Heart right ventricle (tissue), 16 donors: Measurements from ENCODE around the gene LYL1. TPM values are rescaled to one million over a fixed set of nuclear protein-coding genes. Genes with fewer than 3 reads are reported as not detected.

Source experiments
- ATAC-seq, 8 donors: fragments of 200-7000 bp; cut with Tn5 transposase; one replicate each; pipeline ENCODE4 v1.9.1; 2020; ENCODE audit warnings: mild to moderate bottlenecking in 8 of 8, moderate library complexity in 8 of 8, moderate number of reproducible peaks in 1 of 8
- DNase-seq, 2 donors: peaks; one replicate each; pipeline ENCODE4 v3.0.0-alpha.2; 2020
- H3K27ac ChIP-seq, 10 donors: fragments of 200-600 bp; sonication (generic) in 2 of 10; one replicate each; pipeline versions ENCODE4 v1.5.0 to v1.8.0; 2020 to 2022; ENCODE audit warnings: mild to moderate bottlenecking in 3 of 10
- H3K27me3 ChIP-seq, 7 donors: fragments of 200-600 bp; one replicate each; pipeline ENCODE4 v1.8.0; 2021 to 2022; ENCODE audit warnings: mild to moderate bottlenecking in 2 of 7
- H3K36me3 ChIP-seq, 9 donors: fragments of 200-600 bp; sonication (generic) in 1 of 9; one replicate each; pipeline versions ENCODE4 v1.5.0 to v1.8.0; 2020 to 2022; ENCODE audit warnings: mild to moderate bottlenecking in 2 of 9
- H3K4me1 ChIP-seq, 9 donors: fragments of 200-600 bp; sonication (generic) in 1 of 9; one replicate each; pipeline versions ENCODE4 v1.5.0 to v1.8.0; 2020 to 2022; ENCODE audit warnings: mild to moderate bottlenecking in 4 of 9
- H3K4me3 ChIP-seq, 10 donors: fragments of 200-600 bp; sonication (generic) in 2 of 10; one replicate each; pipeline versions ENCODE4 v1.5.0 to v1.8.0; 2020 to 2022; ENCODE audit warnings: mild to moderate bottlenecking in 7 of 10, moderate library complexity in 2 of 10
- H3K9me3 ChIP-seq, 11 donors: fragments of 200-600 bp in 10 of 11; sonication (generic) in 2 of 11; one replicate each; pipeline versions ENCODE4 v1.5.0 to v1.8.0; 2013 to 2022; ENCODE audit warnings: mild to moderate bottlenecking in 2 of 11, control low read depth in 1 of 11, moderate library complexity in 1 of 11
- CTCF ChIP-seq, 9 donors: fragments of 200-600 bp; sonication (generic) in 2 of 9; IDR thresholded peaks; one replicate each; pipeline versions ENCODE4 v1.5.0 to v1.8.0; 2021 to 2022; ENCODE audit warnings: antibody characterized with exemption in 9 of 9, mild to moderate bottlenecking in 5 of 9, moderate library complexity in 1 of 9
- WGBS, 2 donors: extraction: QIAGEN DNeasy Blood & Tissue Kit; methylation state at CpG; one replicate each; pipeline ENCODE4 v1.1.7; 2013; ENCODE audit warnings: inconsistent platforms in 1 of 2; 5-methylcytosine and 5-hydroxymethylcytosine counted together
- intact Hi-C, 10 donors: fragments of 100-400 bp; cut with DNase I; formaldehyde crosslinking; loops; one replicate each; pipeline versions ENCODE4 v1.11.1 to v1.14.2; 2022
- polyA plus RNA-seq, 2 donors: library from polyadenylated mRNA; stranded (reverse); fragments of 200-250 nt; gene quantifications; one replicate each; pipeline ENCODE4 v1.2.3, GENCODE V29; 2013
- total RNA-seq, 10 donors: library from RNA; stranded (reverse); fragmentation: NEBNext Ultra II Directional in 3 of 10; extraction: Animal tissue kit (Norgen Biotek cat#: 25700) in 3 of 10; gene quantifications; one replicate each; pipeline versions ENCODE4 v1.2.1 to v1.2.4, GENCODE V29; 2021 to 2023
- donor health status: Arrhythmogenic right ventricular cardiomyopathy.
- donor health status: ischemic (EF 13 %, LVEDD 7.1; RV severe dilation, severe dysfunction).
- donor health status: healthy with polysubstance abuse.
- donor health status: DM: no; HTN: yes; CAD: no.
- donor health status: DM: no; HTN: no; CAD: no.
- donor health status: ischemic (EF 25% LVEDD 6.9; RV normal size, moderate dysfunction).
- donor health status: ischemic (EF 25% LVEDD 5.7; RV mildly dilated, moderate dysfunction).
- donor health status: healthy.
- donor health status: DM: yes; HTN: yes; CAD: no.
- donor health status: Ischemic cardiomyopathy.
- donor health status: ischemic (EF 35%, LVEDD 5.7; RV mildly dilated, moderate dysfunction).
- donor health status: nonischemic (EF 11% LVEDD 7.7; RV severe dilation, severe dysfunction).
- donor health status: DM: yes; HTN: yes; CAD: no.
- donor health status: PGD.
- donor health status: ischemic (EF 29% LVEDD 5.4; RV normal size, mild dysfunction).
- donor health status: nonischemic (EF 23%, LVEDD 6.1; RV moderate dilation, normal function).

Gene LYL1
- total and polyA plus RNA-seq, 12 donors, result 3.4 to 13.0 (median 7.4) TPM

- Histone ChIP-seq H3K4me1 (peaks cover 41 to 78% (median 65%) of the 10 kb centered on the region in 9 donors), H3K4me3 (peak overlapping the region in 1 of 10 donors; percentile 1), H3K36me3 (peaks cover 0 to 60% (median 0%) of the 10 kb centered on the region in 9 donors), H3K27me3 (no peaks in the 10 kb centered on the region), H3K27ac (peak overlapping the region; percentile 43 to 95 (median 88)), H3K9me3 (no peaks in the 10 kb centered on the region)
- ATAC-seq, result peak; percentile 22 to 69 (median 55)
- 57 to 68% methylated on average over 25 of the region's 25 CpGs for WGBS, 2 donors
- peak; percentile 64 to 77 for DNase-seq
- intact Hi-C loops, result loop anchor here in 8 of 10 donors (2.0 to 5.0 kb wide), 6 partner anchors 23 to 114 kb away; no protein-coding TSS in a partner anchor
- TF ChIP-seq CTCF (IDR thresholded peaks at IDR 0.05), result no peak
These were observed 11.1 kb downstream of the LYL1 start for GRCh38 chr19:13091400-13092157.

GRCh38 chr19:13090511-13091231, 12.0 kb downstream of the LYL1 start:
- H3K4me1 ChIP-seq, result peaks cover 39 to 78% (median 58%) of the 10 kb centered on the region in 9 donors
- DNase-seq (no peak), ATAC-seq (no peak)
- WGBS, 2 donors, result 73 to 86% methylated on average over 10 of the region's 10 CpGs
- peak overlapping the region; percentile 60 to 95 (median 80) for H3K27ac ChIP-seq
- peaks cover 0 to 64% (median 0%) of the 10 kb centered on the region in 9 donors for H3K36me3 ChIP-seq
- TF ChIP-seq CTCF (IDR thresholded peaks at IDR 0.05), result no peak
- H3K27me3 ChIP-seq, result no peaks in the 10 kb centered on the region
- intact Hi-C loops, result loop anchor here in 3 of 10 donors (2.0 to 5.0 kb wide), 3 partner anchors 106 to 113 kb away; no protein-coding TSS in a partner anchor
- H3K4me3 ChIP-seq, result no peak overlapping the region
- H3K9me3 ChIP-seq, result no peaks in the 10 kb centered on the region

GRCh38 chr19:13089857-13090507, 12.7 kb downstream of the LYL1 start:
- intact Hi-C loops, result loop anchor here in 3 of 10 donors (2.0 to 5.0 kb wide), 4 partner anchors 98 to 113 kb away; no protein-coding TSS in a partner anchor
- ATAC-seq, result no peak
- WGBS, 2 donors, result 85 to 88% methylated on average over 12 of the region's 12 CpGs
- H3K4me3 ChIP-seq, result no peak overlapping the region
- peak overlapping the region; percentile 60 to 95 (median 80) for H3K27ac ChIP-seq
- peaks cover 0 to 60% (median 0%) of the 10 kb centered on the region in 9 donors for H3K36me3 ChIP-seq
- peaks cover 45 to 78% (median 58%) of the 10 kb centered on the region in 9 donors for H3K4me1 ChIP-seq
- no peaks in the 10 kb centered on the region for H3K9me3 ChIP-seq
- no peaks in the 10 kb centered on the region for H3K27me3 ChIP-seq
- no peak for TF ChIP-seq CTCF (IDR thresholded peaks at IDR 0.05)
- no peak for DNase-seq
